ENCODE results near the gene LCOR. TPM values are rescaled to one million over a fixed set of nuclear protein-coding genes. Genes with fewer than 3 reads are reported as not detected.

Gene LCOR
- total and polyA plus RNA-seq, 2 experiments from 2014 or later: 13.7 to 22.2 TPM

GRCh38 chr10:96947036-96947435, 114.9 kb downstream of the LCOR start:
- no peak for DNase-seq (ENCODE audit: low read depth in 1 of 2, low spot score in 1 of 2)
- H3K27ac ChIP-seq: peak overlapping the region; percentile 19
- no peak for TF ChIP-seq CTCF (IDR thresholded peaks at IDR 0.05; ENCODE audit: low read depth, low read length)
- peaks cover 33% of the 10 kb centered on the region for H3K4me1 ChIP-seq (ENCODE audit: low read depth)
- H3K27me3 ChIP-seq: no peaks in the 10 kb centered on the region
- H3K9me3 ChIP-seq (ENCODE audit: low read depth): no peaks in the 10 kb centered on the region
- no peaks in the 10 kb centered on the region for H3K36me3 ChIP-seq
- H3K4me3 ChIP-seq: peak overlapping the region; percentile 8

DNA sequence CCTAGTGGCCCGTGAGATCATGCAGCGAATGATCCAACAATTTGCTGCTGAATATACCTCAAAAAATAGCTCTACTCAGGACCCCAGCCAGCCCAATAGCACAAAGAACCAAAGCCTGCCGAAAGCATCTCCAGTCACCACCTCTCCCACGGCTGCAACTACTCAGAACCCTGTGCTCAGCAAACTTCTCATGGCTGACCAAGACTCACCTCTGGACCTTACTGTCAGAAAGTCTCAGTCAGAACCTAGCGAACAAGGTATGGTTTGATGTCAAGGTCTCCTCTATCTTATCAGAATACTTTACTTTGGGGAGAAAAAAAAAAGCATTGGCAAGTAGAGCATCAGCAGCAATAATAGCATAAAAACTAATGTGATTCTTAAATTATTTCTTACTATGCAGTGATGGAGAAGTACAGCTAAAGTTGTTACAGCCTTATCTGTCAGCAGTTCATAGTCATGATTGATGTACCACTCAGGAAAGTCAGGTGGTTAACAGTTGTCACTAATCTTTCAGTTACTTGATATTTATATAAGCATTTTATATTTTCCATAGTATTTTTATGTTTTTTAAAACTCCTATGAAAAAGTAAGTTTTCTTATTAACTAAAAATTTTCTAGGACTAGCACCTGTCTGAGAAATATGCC, 117.1 kb downstream of the LCOR start:
- peak overlapping the region; percentile 6 for H3K27ac ChIP-seq
- H3K4me1 ChIP-seq (ENCODE audit: low read depth): peaks cover 33% of the 10 kb centered on the region
- no peak for TF ChIP-seq CTCF (IDR thresholded peaks at IDR 0.05; ENCODE audit: low read depth, low read length)
- no peaks in the 10 kb centered on the region for H3K27me3 ChIP-seq
- peak in 1 of 2 donors; percentile 11 for DNase-seq (ENCODE audit: low read depth in 1 of 2, low spot score in 1 of 2)
- H3K36me3 ChIP-seq: no peaks in the 10 kb centered on the region
- no peaks in the 10 kb centered on the region for H3K9me3 ChIP-seq (ENCODE audit: low read depth)
- no peak overlapping the region for H3K4me3 ChIP-seq

- no peak overlapping the region for H3K4me3 ChIP-seq
- no peak for DNase-seq (ENCODE audit: low read depth in 1 of 2, low spot score in 1 of 2)
- H3K4me1 ChIP-seq (ENCODE audit: low read depth): peaks cover 28% of the 10 kb centered on the region
- no peaks in the 10 kb centered on the region for H3K27me3 ChIP-seq
- no peaks in the 10 kb centered on the region for H3K9me3 ChIP-seq (ENCODE audit: low read depth)
- H3K27ac ChIP-seq: no peak overlapping the region
- peaks cover 17% of the 10 kb centered on the region for H3K36me3 ChIP-seq
- TF ChIP-seq CTCF (IDR thresholded peaks at IDR 0.05; ENCODE audit: low read depth, low read length): no peak
Measured at GRCh38 chr10:96951954-96952353, 119.9 kb downstream of the LCOR start.

DNA sequence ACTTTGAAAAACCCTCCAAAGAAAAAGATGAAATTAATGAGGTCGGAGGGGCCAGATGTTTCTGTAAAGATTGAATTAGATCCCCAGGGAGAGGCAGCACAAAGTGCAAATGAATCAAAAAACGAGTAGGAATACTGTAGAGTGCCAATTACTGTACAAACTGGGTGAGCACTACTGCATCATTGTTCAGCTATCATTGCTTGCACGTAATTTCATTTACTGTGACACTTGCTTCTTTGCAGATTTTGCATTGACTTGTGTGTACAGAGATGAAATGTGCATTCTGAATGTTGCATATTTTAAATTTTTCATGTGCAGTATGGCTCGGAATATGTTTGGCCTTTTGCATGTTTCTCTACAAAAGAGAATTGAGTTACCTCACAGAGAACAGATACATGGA, 123.7 kb downstream of the LCOR start:
- Histone ChIP-seq H3K9me3 (ENCODE audit: low read depth) (no peaks in the 10 kb centered on the region), H3K4me3 (no peak overlapping the region), H3K27me3 (no peaks in the 10 kb centered on the region), H3K36me3 (peaks cover 17% of the 10 kb centered on the region), H3K4me1 (ENCODE audit: low read depth) (peaks cover 17% of the 10 kb centered on the region), H3K27ac (no peak overlapping the region)
- no peak for DNase-seq (ENCODE audit: low read depth in 1 of 2, low spot score in 1 of 2)
- no peak for TF ChIP-seq CTCF (IDR thresholded peaks at IDR 0.05; ENCODE audit: low read depth, low read length)

- Histone ChIP-seq H3K9me3 (ENCODE audit: low read depth) (no peaks in the 10 kb centered on the region), H3K27me3 (no peaks in the 10 kb centered on the region), H3K27ac (peak overlapping the region; percentile 25), H3K36me3 (peaks cover 17% of the 10 kb centered on the region), H3K4me3 (no peak overlapping the region), H3K4me1 (ENCODE audit: low read depth) (peaks cover 23% of the 10 kb centered on the region)
- DNase-seq (ENCODE audit: low read depth in 1 of 2, low spot score in 1 of 2): no peak
- TF ChIP-seq CTCF (IDR thresholded peaks at IDR 0.05; ENCODE audit: low read depth, low read length): no peak
Measured at GRCh38 chr10:96958071-96958470, 126.0 kb downstream of the LCOR start.

Data from cardiac muscle cell (in vitro differentiated cells and primary cell).